Lower leg skin (tissue), 4 donors: ENCODE results near the gene SCAF1. TPM values are rescaled to one million over a fixed set of nuclear protein-coding genes. Genes with fewer than 3 reads are reported as not detected.
A peak's percentile ranks its signal among the peaks of the same experiment; 100 is the strongest.

Experiments
- DNase-seq, 2 donors: peaks; one replicate each; pipeline ENCODE4 v3.0.0-alpha.2; 2019; ENCODE audit warnings: low spot score in 2 of 2
- H3K4me3 ChIP-seq: fragments of 200-600 bp; sonication (generic); 2 replicates; pipeline ENCODE4 v1.5.1; 2017; ENCODE audit warnings: mild to moderate bottlenecking, low read depth; ENCODE audit not compliant: poor library complexity, severe bottlenecking
- POLR2A ChIP-seq, 2 donors: fragments of 450-650 bp; IDR thresholded peaks; one replicate each; pipeline ENCODE4 v1.6.1; 2016 to 2017; ENCODE audit warnings: antibody characterized with exemption in 2 of 2, mild to moderate bottlenecking in 1 of 2, moderate library complexity in 1 of 2
- WGBS, 2 donors: methylation state at CpG; one replicate each; pipeline ENCODE4 v1.1.5; 2018; 5-methylcytosine and 5-hydroxymethylcytosine counted together
- intact Hi-C: fragments of 100-400 bp; cut with DNase I; formaldehyde crosslinking; loops from one replicate; pipeline ENCODE4 v1.15.0; 2023; ENCODE audit warnings: low total_unique reads
- total RNA-seq, 4 donors: library from RNA; depleted of rRNA; stranded (reverse); fragments of >200 nt; gene quantifications; one replicate each; pipeline ENCODE4 v1.1.0, GENCODE V29; 2016
- TF ChIP-seq, protein P1 (sequence below), 3 donors: fragments of 450-650 bp; IDR thresholded peaks; one replicate each; pipeline ENCODE4 v1.5.1; 2016; ENCODE audit warnings: antibody characterized with exemption in 3 of 3, mild to moderate bottlenecking in 3 of 3, moderate library complexity in 2 of 3

Gene SCAF1
- total RNA-seq, 4 donors from 2014 or later = 28.6 to 54.3 (median 33.7) TPM

DNA sequence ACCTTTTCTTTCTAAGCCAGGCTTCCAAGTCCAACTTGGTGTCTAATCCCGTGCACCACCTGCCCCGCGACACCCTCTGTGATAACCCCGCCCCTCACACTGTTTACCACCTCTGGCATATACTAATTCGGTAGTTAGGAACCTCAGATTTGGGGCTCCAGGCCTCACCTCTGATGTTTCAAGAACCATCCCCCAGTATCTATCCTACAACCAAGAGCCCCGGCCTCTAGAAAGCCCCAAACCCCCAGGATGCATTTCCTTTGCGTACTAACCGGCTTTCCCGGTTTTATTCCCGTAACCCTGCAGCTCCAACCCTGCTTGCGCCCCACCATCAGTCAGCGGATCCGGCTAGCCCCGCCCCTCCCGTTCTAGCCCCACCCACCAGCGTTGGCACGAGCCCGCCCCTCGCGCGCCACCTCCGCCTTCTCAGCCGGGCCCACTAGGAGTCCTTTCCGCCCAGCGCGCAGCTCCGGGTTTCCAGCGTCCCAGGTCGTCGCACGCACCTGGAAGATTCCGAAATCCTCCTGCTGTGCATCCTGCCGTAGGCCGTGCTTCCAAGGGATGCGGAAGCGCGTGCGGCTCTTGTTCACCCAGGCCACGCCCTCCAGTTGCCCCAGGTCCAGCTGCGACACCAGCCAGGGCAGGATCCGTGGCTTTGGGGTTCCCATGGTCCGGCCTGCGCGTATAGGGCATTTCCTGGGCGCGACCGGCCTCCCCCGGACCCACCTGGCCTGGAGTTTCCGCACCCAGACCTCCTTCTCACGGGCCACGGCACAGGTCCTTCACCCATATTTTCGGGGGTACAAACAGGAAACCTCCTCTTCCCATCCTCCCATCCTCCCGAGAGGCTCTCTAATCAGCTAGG lies 22.4 kb downstream of the SCAF1 start:
- peak overlapping the region; percentile 55 for H3K4me3 ChIP-seq
- WGBS, 2 donors = 0% methylated on average over 30 to 51 of the region's 53 CpGs
- peak; percentile 87 to 99 for DNase-seq
- intact Hi-C loops = loop anchor here (10.0 kb wide), 1 partner anchor 90 kb away; no protein-coding TSS in a partner anchor
- no peak for TF ChIP-seq POLR2A (IDR thresholded peaks at IDR 0.05)
- TF ChIP-seq, protein P1, sequence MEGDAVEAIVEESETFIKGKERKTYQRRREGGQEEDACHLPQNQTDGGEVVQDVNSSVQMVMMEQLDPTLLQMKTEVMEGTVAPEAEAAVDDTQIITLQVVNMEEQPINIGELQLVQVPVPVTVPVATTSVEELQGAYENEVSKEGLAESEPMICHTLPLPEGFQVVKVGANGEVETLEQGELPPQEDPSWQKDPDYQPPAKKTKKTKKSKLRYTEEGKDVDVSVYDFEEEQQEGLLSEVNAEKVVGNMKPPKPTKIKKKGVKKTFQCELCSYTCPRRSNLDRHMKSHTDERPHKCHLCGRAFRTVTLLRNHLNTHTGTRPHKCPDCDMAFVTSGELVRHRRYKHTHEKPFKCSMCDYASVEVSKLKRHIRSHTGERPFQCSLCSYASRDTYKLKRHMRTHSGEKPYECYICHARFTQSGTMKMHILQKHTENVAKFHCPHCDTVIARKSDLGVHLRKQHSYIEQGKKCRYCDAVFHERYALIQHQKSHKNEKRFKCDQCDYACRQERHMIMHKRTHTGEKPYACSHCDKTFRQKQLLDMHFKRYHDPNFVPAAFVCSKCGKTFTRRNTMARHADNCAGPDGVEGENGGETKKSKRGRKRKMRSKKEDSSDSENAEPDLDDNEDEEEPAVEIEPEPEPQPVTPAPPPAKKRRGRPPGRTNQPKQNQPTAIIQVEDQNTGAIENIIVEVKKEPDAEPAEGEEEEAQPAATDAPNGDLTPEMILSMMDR (IDR thresholded peaks at IDR 0.05) = no peak

DNA sequence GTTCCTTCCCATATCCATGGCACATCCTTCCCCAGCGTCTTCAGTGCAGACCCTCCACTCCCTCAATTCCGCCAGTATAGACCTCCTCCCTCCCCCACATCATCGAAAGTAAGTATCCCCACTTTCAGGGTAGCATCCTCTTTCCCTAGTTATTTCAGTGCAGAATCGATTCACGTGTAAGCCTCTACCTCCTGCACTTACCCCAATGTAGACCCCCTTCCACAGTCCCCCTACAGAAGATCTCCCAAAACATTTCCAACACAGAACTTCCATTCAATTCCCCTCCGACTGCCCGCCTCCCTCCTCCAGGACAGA lies 23.0 kb downstream of the SCAF1 start:
- DNase-seq = no peak
- intact Hi-C loops = loop anchor here (10.0 kb wide), 1 partner anchor 90 kb away; no protein-coding TSS in a partner anchor
- WGBS, 2 donors = 1% methylated on average over 7 of the region's 7 CpGs

DNA sequence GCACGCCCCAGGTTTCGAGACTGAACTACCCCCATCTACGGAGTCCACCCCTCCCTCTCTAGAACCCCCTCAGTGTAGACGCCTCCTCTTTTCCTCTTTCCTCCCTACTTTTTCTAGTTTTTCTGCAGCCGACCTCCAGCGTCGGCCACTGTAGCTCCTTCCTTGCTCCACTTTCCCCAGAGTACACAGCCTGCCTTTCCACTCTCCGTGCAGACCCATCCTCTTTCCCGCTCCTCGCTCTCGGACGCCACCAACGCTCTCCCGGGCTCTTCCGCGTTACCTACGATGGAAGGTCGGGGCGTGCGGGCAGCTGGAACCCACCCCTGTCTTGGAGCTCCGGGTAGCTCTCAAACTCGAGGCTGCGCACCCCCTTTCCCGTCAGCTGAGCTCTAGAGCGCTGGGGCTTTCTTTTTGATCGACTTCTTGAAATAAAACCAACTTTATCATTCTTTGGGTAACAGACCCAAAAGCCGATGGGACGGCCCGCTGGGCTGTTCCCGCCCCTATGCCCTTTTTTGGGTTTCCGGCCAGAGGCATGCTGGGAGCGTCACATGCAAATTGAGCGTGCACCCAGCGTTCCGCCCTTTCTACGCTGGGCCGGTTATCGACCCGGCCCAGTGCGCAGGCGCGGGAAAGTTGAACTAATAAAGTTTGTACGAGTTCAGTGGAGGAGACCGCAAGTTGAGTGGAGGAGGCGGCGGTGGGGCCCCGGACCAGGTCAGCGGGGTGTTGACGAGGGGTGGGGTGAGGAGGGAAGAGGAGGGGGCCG lies 23.5 kb downstream of the SCAF1 start, which contains the start of the genes BCL2L12 and IRF3:
BCL2L12 (plus strand) TSS at position 583 of the 769 bp plus-strand sequence. CDS start 760 bp downstream, outside the sequence.
IRF3 (minus strand) TSS at position 507 of the 769 bp plus-strand sequence. CDS start 1,019 bp downstream, outside the sequence.
- peak; percentile 98 to 100 for DNase-seq
- intact Hi-C loops = loop anchor here (10.0 kb wide), 1 partner anchor 91 kb away; no protein-coding TSS in a partner anchor
- peak within 1 kb of the TSS; percentile 55 for H3K4me3 ChIP-seq
- WGBS, 2 donors = 0% methylated on average over 50 of the region's 50 CpGs
- peak in 1 of 2 donors; percentile 62 for TF ChIP-seq POLR2A (IDR thresholded peaks at IDR 0.05)
- TF ChIP-seq, protein P1 (IDR thresholded peaks at IDR 0.05) = no peak

More for the DNA sequence above, 23.0 kb downstream of the SCAF1 start:
- H3K4me3 ChIP-seq = peak overlapping the region; percentile 55
- no peak for TF ChIP-seq POLR2A (IDR thresholded peaks at IDR 0.05)
- TF ChIP-seq, protein P1 (IDR thresholded peaks at IDR 0.05) = no peak

DNA sequence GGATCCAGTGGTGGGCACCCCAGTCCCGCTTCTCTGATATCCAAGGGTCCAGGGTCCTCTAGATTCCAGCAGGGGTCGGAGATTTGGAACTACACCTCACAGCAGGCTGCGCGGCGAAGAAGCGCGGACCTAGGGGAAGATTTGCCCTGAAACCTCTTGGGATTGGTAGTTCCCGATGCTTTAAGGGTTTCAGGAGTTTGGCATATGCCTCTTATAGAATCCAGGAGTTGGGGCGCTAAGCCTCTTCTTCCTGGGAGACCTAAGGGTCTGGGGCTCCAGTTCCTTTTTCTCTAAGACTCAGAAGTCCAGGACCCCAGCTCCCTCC lies 24.1 kb downstream of the SCAF1 start:
- no peak for TF ChIP-seq POLR2A (IDR thresholded peaks at IDR 0.05)
- TF ChIP-seq, protein P1 (IDR thresholded peaks at IDR 0.05) = no peak
- peak overlapping the region; percentile 28 for H3K4me3 ChIP-seq
- WGBS, 2 donors = 0 to 1% methylated on average over 9 of the region's 9 CpGs
- intact Hi-C loops = loop anchor here (10.0 kb wide), 1 partner anchor 91 kb away; no protein-coding TSS in a partner anchor
- no peak for DNase-seq

DNA sequence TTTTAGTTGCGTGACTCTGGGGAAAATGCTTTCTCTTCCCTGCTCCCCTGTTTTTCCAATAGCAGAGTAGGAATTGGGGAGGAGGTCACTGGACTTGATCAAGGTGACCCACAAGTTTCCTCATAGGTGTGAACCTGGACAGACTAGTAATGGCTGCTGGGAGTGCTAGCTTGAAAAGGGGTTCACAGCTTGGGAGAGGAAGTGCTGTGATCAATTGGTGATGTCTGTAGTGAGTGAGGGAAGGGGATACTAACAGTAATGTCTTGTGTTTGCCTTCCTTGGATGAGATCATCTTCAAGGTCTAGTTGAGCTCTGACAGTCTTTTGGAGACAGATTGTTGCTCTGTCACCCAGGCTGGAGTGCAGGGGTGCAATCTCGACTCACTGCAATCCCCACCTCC lies 25.5 kb downstream of the SCAF1 start:
- 86 to 95% methylated on average over 2 of the region's 2 CpGs for WGBS, 2 donors
- no peak for DNase-seq
- intact Hi-C loops = loop anchor here (10.0 kb wide), 1 partner anchor 93 kb away; no protein-coding TSS in a partner anchor
- H3K4me3 ChIP-seq = no peak overlapping the region
- no peak for TF ChIP-seq POLR2A (IDR thresholded peaks at IDR 0.05)
- TF ChIP-seq, protein P1 (IDR thresholded peaks at IDR 0.05) = no peak
